Common myeloid progenitor, CD34-positive (primary cell): ENCODE results near the gene SNED1.

Experiments
- CTCF ChIA-PET: fragments of 350-600 bp; sonication (Branson Sonifier 250); formaldehyde crosslinking; loops from one replicate; lab custom pipeline; 2021; ENCODE audit warnings: antibody characterized with exemption; lab: Charles Lee
- POLR2A ChIA-PET: fragments of 350-600 bp; sonication (Branson Sonifier 250); formaldehyde crosslinking; loops from one replicate; lab custom pipeline; 2021; ENCODE audit warnings: antibody characterized with exemption; lab: Charles Lee
- DNase-seq, 3 donors: peaks; one replicate each; pipeline versions ENCODE4 v3.0.0 to v3.0.0-alpha.2; 2013
- H3K27ac ChIP-seq, 2 experiments: 1 replicate in 1 of 2; 2 replicates in 1 of 2; pipeline ENCODE4 v1.7.0; 2013; ENCODE audit warnings: inconsistent platforms in 2 of 2, low read length in 2 of 2, mild to moderate bottlenecking in 2 of 2, low read depth in 1 of 2, moderate library complexity in 1 of 2; ENCODE audit not compliant: severe bottlenecking in 2 of 2, insufficient read depth in 1 of 2, poor library complexity in 1 of 2
- H3K27me3 ChIP-seq, 5 experiments: replicated peaks in 2 of 5; 1 replicate in 3 of 5; 2 replicates in 2 of 5; pipeline versions ENCODE4 v1.6.1 to v1.7.0; 2013; ENCODE audit warnings: low read length in 4 of 5, mild to moderate bottlenecking in 2 of 5, moderate library complexity in 2 of 5, inconsistent platforms in 1 of 5; ENCODE audit not compliant: insufficient read depth in 5 of 5, control insufficient read depth in 4 of 5
- H3K36me3 ChIP-seq, 4 experiments: 1 replicate in 2 of 4; 2 replicates in 2 of 4; pipeline versions ENCODE4 v1.6.1 to v1.7.0; 2013; ENCODE audit warnings: low read length in 3 of 4, control low read depth in 1 of 4, mild to moderate bottlenecking in 1 of 4; ENCODE audit not compliant: control insufficient read depth in 4 of 4, insufficient read depth in 4 of 4
- H3K4me1 ChIP-seq, 4 experiments: 1 replicate in 3 of 4; 2 replicates in 1 of 4; pipeline versions ENCODE4 v1.6.1 to v1.7.1; 2013; ENCODE audit warnings: low read length in 3 of 4, mild to moderate bottlenecking in 3 of 4, control low read depth in 1 of 4, inconsistent platforms in 1 of 4, moderate library complexity in 1 of 4; ENCODE audit not compliant: control insufficient read depth in 4 of 4, insufficient read depth in 4 of 4; ENCODE audit errors: control extremely low read depth in 1 of 4
- H3K4me3 ChIP-seq, 7 experiments: 1 replicate in 4 of 7; 2 replicates in 3 of 7; pipeline versions ENCODE4 v1.5.1 to v1.7.0; 2013; ENCODE audit warnings: mild to moderate bottlenecking in 7 of 7, low read length in 6 of 7, moderate library complexity in 6 of 7, inconsistent platforms in 2 of 7, low read depth in 2 of 7, control low read depth in 1 of 7; ENCODE audit not compliant: insufficient read depth in 4 of 7, control insufficient read depth in 1 of 7; ENCODE audit errors: extremely low read depth in 1 of 7
- H3K9me3 ChIP-seq, 5 experiments: 1 replicate in 4 of 5; 2 replicates in 1 of 5; pipeline versions ENCODE4 v1.6.1 to v1.7.1; 2013; ENCODE audit warnings: low read length in 4 of 5, mild to moderate bottlenecking in 2 of 5, inconsistent platforms in 1 of 5, low read depth in 1 of 5, moderate library complexity in 1 of 5; ENCODE audit not compliant: control insufficient read depth in 4 of 5, insufficient read depth in 2 of 5; ENCODE audit errors: control extremely low read depth in 1 of 5
- WGBS: methylation state at CpG from one replicate; pipeline ENCODE4 v1.1.5; 2013; ENCODE audit not compliant: insufficient coverage; 5-methylcytosine and 5-hydroxymethylcytosine counted together

Gene SNED1

DNA sequence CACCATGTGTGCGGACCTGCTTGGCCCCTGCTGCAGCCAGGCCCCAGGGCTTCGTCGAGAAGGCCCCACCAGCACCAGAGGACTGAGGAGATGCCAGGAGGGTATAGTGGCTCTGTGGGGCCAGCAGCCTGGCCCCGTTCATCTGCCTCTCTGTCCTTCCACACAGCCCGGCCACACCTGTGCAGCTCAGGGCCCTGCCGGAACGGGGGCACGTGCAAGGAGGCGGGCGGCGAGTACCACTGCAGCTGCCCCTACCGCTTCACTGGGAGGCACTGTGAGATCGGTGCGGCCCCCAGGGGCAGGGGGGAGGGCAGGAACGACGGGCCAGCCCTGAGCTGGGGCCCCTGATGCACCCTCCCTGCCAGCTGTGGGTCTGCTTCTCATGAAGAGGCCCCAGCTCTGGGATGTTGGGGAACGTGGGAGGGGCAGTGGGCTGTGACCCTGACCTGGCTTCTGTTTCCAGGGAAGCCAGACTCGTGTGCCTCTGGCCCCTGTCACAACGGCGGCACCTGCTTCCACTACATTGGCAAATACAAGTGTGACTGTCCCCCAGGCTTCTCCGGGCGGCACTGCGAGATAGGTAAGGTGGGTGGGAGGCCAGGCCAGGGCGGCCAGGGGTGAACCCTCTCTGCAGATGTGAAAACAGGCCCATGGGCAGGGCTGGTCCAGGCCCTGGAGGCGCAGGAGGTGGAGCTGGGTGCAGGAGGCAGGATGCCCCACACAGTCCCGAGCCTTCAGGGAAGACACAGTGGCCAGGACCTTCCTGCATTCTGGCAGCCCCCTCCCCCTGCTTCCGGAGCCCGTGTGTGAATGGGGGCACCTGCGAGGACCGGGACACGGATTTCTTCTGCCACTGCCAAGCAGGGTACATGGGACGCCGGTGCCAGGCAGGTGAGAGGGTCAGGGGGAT is 53.4 kb downstream of the SNED1 start:
- H3K36me3 ChIP-seq: peaks cover 0 to 7% (median 3%) of the 10 kb centered on the region in 4 experiments
- H3K27me3 ChIP-seq: peaks cover 0 to 5% (median 0%) of the 10 kb centered on the region in 5 experiments
- POLR2A ChIA-PET: no interaction called here
- no peak overlapping the region for H3K4me3 ChIP-seq
- H3K9me3 ChIP-seq: no peaks in the 10 kb centered on the region
- DNase-seq: no peak
- CTCF ChIA-PET: no interaction called here
- H3K27ac ChIP-seq: no peak overlapping the region
- 99% methylated on average over 21 of the region's 33 CpGs for WGBS
- H3K4me1 ChIP-seq: no peaks in the 10 kb centered on the region

GRCh38 chr2:241052677-241053360 is 54.4 kb downstream of the SNED1 start:
- ChIA-PET POLR2A (no interaction called here), CTCF (no interaction called here)
- Histone ChIP-seq H3K36me3 (peaks cover 0 to 7% (median 3%) of the 10 kb centered on the region in 4 experiments), H3K4me3 (no peak overlapping the region), H3K27me3 (peaks cover 0 to 5% (median 0%) of the 10 kb centered on the region in 5 experiments), H3K9me3 (no peaks in the 10 kb centered on the region), H3K4me1 (no peaks in the 10 kb centered on the region), H3K27ac (no peak overlapping the region)
- WGBS: 94% methylated on average over 28 of the region's 31 CpGs
- DNase-seq: no peak

DNA sequence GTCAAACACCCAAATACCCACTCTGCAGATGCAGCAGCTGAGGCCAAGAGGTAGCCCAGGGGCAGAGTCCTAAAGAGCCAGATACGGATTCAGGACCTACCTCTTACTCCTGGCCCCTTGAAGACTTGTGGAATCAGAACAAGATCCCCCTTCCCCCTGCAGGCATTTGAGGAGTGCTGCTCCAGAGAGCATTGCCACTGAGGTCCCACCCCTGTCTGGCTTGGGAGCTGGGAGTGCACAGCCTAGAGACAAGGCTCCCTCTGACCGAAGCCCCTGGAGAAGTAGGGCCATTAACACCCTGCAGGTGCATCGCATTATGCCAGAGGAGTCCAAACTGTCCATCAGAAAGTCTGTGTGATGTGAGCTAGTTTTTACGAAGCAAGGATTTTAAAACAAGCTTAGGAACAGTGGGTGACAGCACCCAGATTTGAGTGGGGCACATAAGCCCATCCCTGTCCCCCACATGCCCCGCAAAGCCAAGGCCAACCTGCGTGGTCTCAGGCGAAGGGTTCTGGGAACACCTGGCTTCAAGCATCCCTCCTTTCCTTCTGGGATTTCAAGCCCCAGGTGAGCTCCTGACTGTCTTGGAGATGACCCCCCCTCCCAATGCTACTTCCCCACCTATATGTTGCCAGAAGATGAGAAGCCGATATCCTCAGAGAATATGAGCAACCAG is 55.3 kb downstream of the SNED1 start:
- 94% methylated on average over 6 of the region's 8 CpGs for WGBS
- Histone ChIP-seq H3K4me1 (no peaks in the 10 kb centered on the region), H3K27ac (no peak overlapping the region), H3K27me3 (peaks cover 0 to 5% (median 0%) of the 10 kb centered on the region in 5 experiments), H3K36me3 (peaks cover 0 to 7% (median 3%) of the 10 kb centered on the region in 4 experiments), H3K9me3 (no peaks in the 10 kb centered on the region), H3K4me3 (no peak overlapping the region)
- ChIA-PET POLR2A (interaction anchor here (0.6 kb wide), 1 partner anchor 129 kb away, joined by 3 read pairs; no protein-coding TSS in a partner anchor), CTCF (no interaction called here)
- DNase-seq: no peak

- Histone ChIP-seq H3K27ac (no peak overlapping the region), H3K9me3 (no peaks in the 10 kb centered on the region), H3K4me1 (peaks cover 0 to 9% (median 2%) of the 10 kb centered on the region in 4 experiments), H3K36me3 (no peaks in the 10 kb centered on the region), H3K27me3 (peaks cover 0 to 14% (median 0%) of the 10 kb centered on the region in 5 experiments), H3K4me3 (no peak overlapping the region)
- 100% methylated on average over 2 of the region's 6 CpGs for WGBS
- no peak for DNase-seq
- CTCF ChIA-PET: interaction anchor here (0.6 kb wide), 1 partner anchor 108 kb away, joined by 4 read pairs; no protein-coding TSS in a partner anchor
- POLR2A ChIA-PET: no interaction called here
Measured at GRCh38 chr2:241061275-241061674, 62.9 kb downstream of the SNED1 start.

DNA sequence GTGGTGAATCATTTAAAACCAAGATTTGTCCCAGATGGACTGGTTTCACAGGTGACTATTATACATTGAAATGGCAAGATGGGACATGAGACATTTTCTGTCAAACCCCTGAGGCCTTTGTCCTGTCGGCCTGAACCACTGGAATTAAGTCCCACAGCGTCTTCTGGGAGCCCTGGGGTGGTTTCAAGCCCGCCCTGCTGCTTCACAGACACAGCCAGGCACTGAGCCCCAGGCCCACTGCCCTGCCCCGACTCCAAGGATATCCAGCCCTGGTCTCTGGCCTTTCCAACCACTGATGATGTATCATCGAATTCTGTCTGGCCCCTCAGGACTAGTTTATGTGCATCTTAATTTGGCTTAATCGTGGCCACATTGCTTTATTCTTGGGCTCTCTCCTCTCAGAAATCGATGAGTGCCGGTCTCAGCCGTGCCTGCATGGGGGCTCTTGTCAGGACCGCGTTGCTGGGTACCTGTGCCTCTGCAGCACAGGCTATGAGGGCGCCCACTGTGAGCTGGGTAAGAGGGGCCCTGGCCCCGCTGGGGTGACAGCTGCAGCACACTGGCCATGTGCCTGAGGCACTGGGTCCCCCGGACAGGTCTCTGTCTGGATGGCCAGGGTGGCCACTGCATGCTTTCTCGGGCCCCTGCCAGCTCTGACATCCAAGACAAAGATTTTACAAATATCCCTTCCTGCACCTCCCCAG is 64.1 kb downstream of the SNED1 start:
- DNase-seq: no peak
- Histone ChIP-seq H3K4me3 (no peak overlapping the region), H3K27me3 (peaks cover 0 to 14% (median 0%) of the 10 kb centered on the region in 5 experiments), H3K4me1 (peaks cover 0 to 9% (median 2%) of the 10 kb centered on the region in 4 experiments), H3K9me3 (no peaks in the 10 kb centered on the region), H3K36me3 (peaks cover 0 to under 1% (median 0%) of the 10 kb centered on the region in 4 experiments), H3K27ac (no peak overlapping the region)
- ChIA-PET CTCF (interaction anchor here (1.0 to 1.2 kb wide), 2 partner anchors 150 to 156 kb away, joined by 3 read pairs; no protein-coding TSS in a partner anchor), POLR2A (no interaction called here)
- WGBS: 89% methylated on average over 13 of the region's 15 CpGs

- CTCF ChIA-PET: interaction anchor here (1.0 to 1.2 kb wide), 3 partner anchors 80 to 156 kb away, joined by 3 read pairs; no protein-coding TSS in a partner anchor
- POLR2A ChIA-PET: no interaction called here
- Histone ChIP-seq H3K36me3 (peaks cover 0 to 2% (median 0%) of the 10 kb centered on the region in 4 experiments), H3K27ac (no peak overlapping the region), H3K4me1 (peaks cover 0 to 9% (median 2%) of the 10 kb centered on the region in 4 experiments), H3K9me3 (no peaks in the 10 kb centered on the region), H3K4me3 (no peak overlapping the region), H3K27me3 (peaks cover 0 to 14% (median 0%) of the 10 kb centered on the region in 5 experiments)
- 72% methylated on average over 13 of the region's 13 CpGs for WGBS
- DNase-seq: no peak
Measured at GRCh38 chr2:241063093-241063551, 64.7 kb downstream of the SNED1 start.
